CD4-positive, alpha-beta T cell treated with Interferon gamma for 1 hour (primary cell): ENCODE measurements around the gene SPATA31A5.
"Not testable (repeated sequence)": the region's sequence is repeated elsewhere in the genome, so short reads cannot be mapped to it uniquely, and the experiment has no call there.

Experiments used
- DNase-seq: peaks from one replicate; pipeline ENCODE4 v3.0.0-alpha.2; 2020

The SPATA31A5 gene

DNA sequence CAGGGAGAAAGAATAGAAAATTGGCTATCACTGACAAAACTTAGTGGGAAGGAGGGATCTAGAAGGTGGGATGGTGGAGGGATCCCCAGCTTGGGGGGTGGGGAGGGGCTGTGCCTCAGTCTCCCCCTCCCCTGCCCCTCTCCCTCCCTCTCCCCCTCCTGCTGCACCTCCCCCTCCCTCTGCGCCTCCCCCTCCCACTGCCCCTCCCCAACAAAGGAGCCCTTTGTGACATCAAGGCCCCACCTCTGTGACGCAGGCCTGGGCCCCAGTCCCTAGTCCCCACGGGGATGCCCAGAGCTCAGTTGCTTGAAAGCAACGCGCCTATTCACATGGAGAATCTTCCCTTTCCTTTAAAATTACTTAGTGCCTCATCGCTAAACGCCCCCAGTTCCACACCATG is at the start of gene SPATA31A5:
Gene SPATA31A5 (plus strand): TSS at position 301 of the 400 bp plus-strand sequence. CDS start 29 bp downstream, at position 330.
- DNase-seq = not testable (repeated sequence)

GRCh38 chr9:60962990-60963350 is 48.8 kb downstream of the SPATA31A5 start:
- DNase-seq = not testable (repeated sequence)

- DNase-seq = not testable (repeated sequence)
Measured at GRCh38 chr9:60966382-60966781, 52.2 kb downstream of the SPATA31A5 start.
